KMS-11 (cell line): Measurements from ENCODE around the gene DIAPH2.

ENCODE experiments used
- H2AFZ ChIP-seq: fragments of 200-600 bp; sonication (generic); 2 replicates; pipeline ENCODE4 v1.6.1; 2016; ENCODE audit warnings: antibody characterized with exemption, mixed run types, low read depth
- H3K27ac ChIP-seq: fragments of 200-600 bp; sonication (generic); 2 replicates; pipeline ENCODE4 v1.6.1; 2016; ENCODE audit warnings: mild to moderate bottlenecking, mixed run types
- H3K27me3 ChIP-seq: fragments of 200-600 bp; sonication (generic); 2 replicates; pipeline ENCODE4 v1.6.1; 2017; ENCODE audit warnings: mild to moderate bottlenecking, low read depth, mixed run types, moderate library complexity; ENCODE audit not compliant: insufficient read depth
- H3K36me3 ChIP-seq: fragments of 200-600 bp; sonication (generic); 2 replicates; pipeline ENCODE4 v1.6.1; 2017; ENCODE audit warnings: mild to moderate bottlenecking, mixed run types; ENCODE audit not compliant: insufficient read depth
- H3K4me1 ChIP-seq: fragments of 200-600 bp; sonication (generic); 2 replicates; pipeline ENCODE4 v1.6.1; 2016; ENCODE audit warnings: mild to moderate bottlenecking, low read depth, mixed run types; ENCODE audit not compliant: poor library complexity, severe bottlenecking
- H3K4me2 ChIP-seq: fragments of 200-600 bp; sonication (generic); 2 replicates; pipeline ENCODE4 v1.7.0; 2016; ENCODE audit warnings: mild to moderate bottlenecking, mixed run types
- H3K4me3 ChIP-seq: fragments of 200-600 bp; sonication (generic); IDR thresholded peaks from 2 replicates; pipeline ENCODE4 v1.6.1; 2017; ENCODE audit warnings: low read depth, low read length, mixed read lengths; ENCODE audit not compliant: insufficient read depth
- H3K79me2 ChIP-seq: fragments of 200-600 bp; sonication (generic); 2 replicates; pipeline ENCODE4 v1.6.1; 2016; ENCODE audit warnings: low read depth, mixed run types; ENCODE audit not compliant: insufficient read depth
- H3K9ac ChIP-seq: fragments of 200-600 bp; sonication (generic); 2 replicates; pipeline ENCODE4 v1.6.1; 2016; ENCODE audit warnings: mild to moderate bottlenecking, mixed run types
- H4K20me1 ChIP-seq: fragments of 200-600 bp; sonication (generic); 2 replicates; pipeline ENCODE4 v1.6.1; 2016; ENCODE audit warnings: mild to moderate bottlenecking, mixed run types; ENCODE audit not compliant: insufficient read depth
- CTCF ChIP-seq: fragments of 200-600 bp; sonication (generic); conservative IDR thresholded peaks from 2 replicates; pipeline ENCODE4 v1.6.1; 2017; ENCODE audit warnings: low read depth, mild to moderate bottlenecking, antibody characterized with exemption, low read length, moderate library complexity, mixed read lengths

Gene DIAPH2

GRCh38 chrX:97416461-97416860 is 731.8 kb downstream of the DIAPH2 start:
- Histone ChIP-seq H3K4me3 (no peak overlapping the region), H2AFZ (no peak overlapping the region), H3K4me1 (no peaks in the 10 kb centered on the region), H3K4me2 (no peak overlapping the region), H3K79me2 (no peaks in the 10 kb centered on the region), H3K27me3 (no peaks in the 10 kb centered on the region), H4K20me1 (no peaks in the 10 kb centered on the region), H3K9ac (no peak overlapping the region), H3K27ac (no peak overlapping the region), H3K36me3 (no peaks in the 10 kb centered on the region)
- TF ChIP-seq CTCF, result no peak

- Histone ChIP-seq H4K20me1 (no peaks in the 10 kb centered on the region), H3K4me2 (no peak overlapping the region), H3K4me3 (no peak overlapping the region), H3K27me3 (no peaks in the 10 kb centered on the region), H3K4me1 (no peaks in the 10 kb centered on the region), H2AFZ (no peak overlapping the region), H3K79me2 (no peaks in the 10 kb centered on the region), H3K27ac (no peak overlapping the region), H3K36me3 (no peaks in the 10 kb centered on the region), H3K9ac (no peak overlapping the region)
- no peak for TF ChIP-seq CTCF
These were observed 744.5 kb downstream of the DIAPH2 start for GRCh38 chrX:97429101-97429500.

GRCh38 chrX:97431281-97431680 is 746.6 kb downstream of the DIAPH2 start:
- Histone ChIP-seq H2AFZ (no peak overlapping the region), H3K79me2 (no peaks in the 10 kb centered on the region), H3K4me2 (no peak overlapping the region), H3K36me3 (no peaks in the 10 kb centered on the region), H4K20me1 (no peaks in the 10 kb centered on the region), H3K27me3 (no peaks in the 10 kb centered on the region), H3K27ac (no peak overlapping the region), H3K9ac (no peak overlapping the region), H3K4me3 (no peak overlapping the region), H3K4me1 (no peaks in the 10 kb centered on the region)
- no peak for TF ChIP-seq CTCF

GRCh38 chrX:97446298-97446882 is 761.7 kb downstream of the DIAPH2 start:
- H2AFZ ChIP-seq, result no peak overlapping the region
- no peak overlapping the region for H3K9ac ChIP-seq
- H3K27me3 ChIP-seq, result no peaks in the 10 kb centered on the region
- H4K20me1 ChIP-seq, result no peaks in the 10 kb centered on the region
- H3K79me2 ChIP-seq, result no peaks in the 10 kb centered on the region
- TF ChIP-seq CTCF, result peak; percentile 43
- H3K36me3 ChIP-seq, result no peaks in the 10 kb centered on the region
- no peak overlapping the region for H3K4me3 ChIP-seq
- no peaks in the 10 kb centered on the region for H3K4me1 ChIP-seq
- no peak overlapping the region for H3K4me2 ChIP-seq
- H3K27ac ChIP-seq, result no peak overlapping the region
